Upper lobe of left lung (tissue), 6 donors: Measurements from ENCODE around the gene TPRN. TPM values are rescaled to one million over a fixed set of nuclear protein-coding genes. Genes with fewer than 3 reads are reported as not detected.
A peak's percentile ranks its signal among the peaks of the same experiment; 100 is the strongest.

Experiments
- ATAC-seq, 2 donors: fragments of 200-7000 bp; cut with Tn5 transposase; one replicate each; pipeline ENCODE4 v1.9.1; 2022; ENCODE audit warnings: mild to moderate bottlenecking in 2 of 2, moderate library complexity in 2 of 2; ENCODE audit not compliant: low FRiP score in 2 of 2
- DNase-seq, 2 donors: peaks; one replicate each; pipeline ENCODE4 v3.0.0-alpha.2; 2019 to 2020
- H3K27ac ChIP-seq, 4 donors: fragments of 200-600 bp; sonication (generic); one replicate each; pipeline ENCODE4 v1.5.1; 2016 to 2019
- H3K27me3 ChIP-seq, 4 donors: fragments of 200-600 bp; sonication (generic); one replicate each; pipeline ENCODE4 v1.5.1; 2017 to 2019
- H3K36me3 ChIP-seq, 4 donors: fragments of 200-600 bp; sonication (generic); one replicate each; pipeline ENCODE4 v1.5.1; 2016 to 2019
- H3K4me1 ChIP-seq, 4 donors: fragments of 200-600 bp; sonication (generic); one replicate each; pipeline ENCODE4 v1.5.1; 2018 to 2019
- H3K4me3 ChIP-seq, 4 donors: fragments of 200-600 bp; sonication (generic); one replicate each; pipeline ENCODE4 v1.5.1; 2017 to 2019; ENCODE audit warnings: mild to moderate bottlenecking in 2 of 4, moderate library complexity in 1 of 4
- H3K9me3 ChIP-seq, 4 donors: fragments of 200-600 bp; sonication (generic); one replicate each; pipeline ENCODE4 v1.5.1; 2018 to 2019
- EP300 ChIP-seq, 4 donors: sonication (generic); formaldehyde crosslinking; IDR thresholded peaks; one replicate each; pipeline ENCODE4 v1.5.1; 2017; ENCODE audit warnings: antibody characterized with exemption in 4 of 4, control low read depth in 2 of 4
- POLR2A ChIP-seq, 4 donors: fragments of 450-650 bp; IDR thresholded peaks; one replicate each; pipeline ENCODE4 v1.5.1; 2016 to 2017; ENCODE audit warnings: antibody characterized with exemption in 4 of 4, mild to moderate bottlenecking in 2 of 4
- POLR2AphosphoS5 ChIP-seq, 2 donors: sonication (generic); formaldehyde crosslinking; IDR thresholded peaks; one replicate each; pipeline ENCODE4 v1.5.1; 2017; ENCODE audit warnings: antibody characterized with exemption in 2 of 2
- WGBS, 2 donors: methylation state at CpG; one replicate each; pipeline ENCODE4 v1.1.5; 2017 to 2018; 5-methylcytosine and 5-hydroxymethylcytosine counted together
- total RNA-seq, 6 donors: library from RNA; depleted of rRNA in 4 of 6; stranded (reverse); fragments of >200 nt in 4 of 6; gene quantifications; one replicate each; pipeline versions ENCODE4 v1.1.0 to v1.2.1, GENCODE V29; 2016 to 2021
- TF ChIP-seq, protein P1 (sequence below), 6 experiments: fragments of 450-650 bp in 4 of 6; fragments of 200-600 bp in 2 of 6; sonication (generic) in 2 of 6; IDR thresholded peaks; one replicate each; pipeline ENCODE4 v1.5.1; 2016 to 2019; ENCODE audit warnings: antibody characterized with exemption in 6 of 6
- donor health status: DM: no; HTN: no; CAD: no; lungs with moderate emphysema.
- donor health status: DM: no; HTN: yes; CAD: no; lungs with severe emphysema.

TPRN gene
- total RNA-seq, 6 donors from 2014 or later = 18.9 to 33.1 (median 27.1) TPM

DNA sequence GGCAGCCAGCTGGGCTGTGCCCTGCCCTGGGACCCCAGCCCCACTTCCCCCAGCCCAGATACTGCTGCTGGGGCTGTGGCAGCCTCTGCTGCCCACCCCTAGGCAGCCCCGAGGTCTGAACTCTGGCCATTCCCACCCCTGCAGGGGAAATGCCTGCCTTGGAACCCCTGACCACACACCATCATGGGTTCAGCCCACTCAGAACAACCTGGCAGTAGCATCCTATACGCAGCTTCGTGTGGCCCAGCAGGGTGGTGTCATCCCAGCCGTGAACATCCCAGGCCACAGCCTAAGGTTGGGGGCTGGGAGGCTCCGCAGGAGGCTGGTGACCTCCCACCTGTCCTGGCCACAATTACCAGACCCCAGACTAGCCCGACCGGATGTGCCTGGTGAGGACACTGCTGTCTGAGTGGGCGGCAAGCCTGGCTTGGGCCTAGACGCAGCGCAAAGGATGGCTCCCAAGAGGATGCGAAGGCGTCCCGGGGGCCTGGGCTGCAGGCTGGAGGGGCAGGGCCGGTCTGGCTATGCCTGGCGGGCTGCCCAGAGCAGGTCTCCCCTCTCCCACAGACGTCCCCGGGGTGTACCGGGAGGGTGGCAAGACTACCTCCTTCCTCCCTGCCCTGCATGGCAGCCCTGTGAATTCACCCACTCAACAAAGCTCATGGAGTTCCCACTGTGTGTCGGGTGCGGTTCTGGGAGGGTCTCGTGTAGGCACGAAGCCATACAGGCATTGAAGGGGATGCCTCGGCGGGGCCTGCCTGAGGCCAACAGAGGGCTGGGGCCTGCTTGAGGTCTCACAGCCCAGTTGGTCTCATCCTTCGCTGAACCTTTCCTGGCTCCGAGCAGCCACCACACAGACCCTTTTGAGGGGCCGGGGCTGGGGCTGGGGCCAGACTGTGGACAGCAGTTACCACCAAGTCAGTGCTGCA, 28.7 kb upstream of the TPRN start:
- Histone ChIP-seq H3K4me3 (no peak overlapping the region), H3K27me3 (peaks cover 0 to 34% (median 2%) of the 10 kb centered on the region in 4 donors), H3K9me3 (no peaks in the 10 kb centered on the region), H3K4me1 (peaks cover 3 to 33% (median 23%) of the 10 kb centered on the region in 4 donors), H3K36me3 (no peaks in the 10 kb centered on the region), H3K27ac (no peak overlapping the region)
- ATAC-seq (no peak), DNase-seq (peak in 1 of 2 donors; percentile 75)
- TF ChIP-seq POLR2A (IDR thresholded peaks at IDR 0.05) (no peak), POLR2AphosphoS5 (IDR thresholded peaks at IDR 0.05) (no peak), EP300 (IDR thresholded peaks at IDR 0.05) (no peak)
- TF ChIP-seq, protein P1, sequence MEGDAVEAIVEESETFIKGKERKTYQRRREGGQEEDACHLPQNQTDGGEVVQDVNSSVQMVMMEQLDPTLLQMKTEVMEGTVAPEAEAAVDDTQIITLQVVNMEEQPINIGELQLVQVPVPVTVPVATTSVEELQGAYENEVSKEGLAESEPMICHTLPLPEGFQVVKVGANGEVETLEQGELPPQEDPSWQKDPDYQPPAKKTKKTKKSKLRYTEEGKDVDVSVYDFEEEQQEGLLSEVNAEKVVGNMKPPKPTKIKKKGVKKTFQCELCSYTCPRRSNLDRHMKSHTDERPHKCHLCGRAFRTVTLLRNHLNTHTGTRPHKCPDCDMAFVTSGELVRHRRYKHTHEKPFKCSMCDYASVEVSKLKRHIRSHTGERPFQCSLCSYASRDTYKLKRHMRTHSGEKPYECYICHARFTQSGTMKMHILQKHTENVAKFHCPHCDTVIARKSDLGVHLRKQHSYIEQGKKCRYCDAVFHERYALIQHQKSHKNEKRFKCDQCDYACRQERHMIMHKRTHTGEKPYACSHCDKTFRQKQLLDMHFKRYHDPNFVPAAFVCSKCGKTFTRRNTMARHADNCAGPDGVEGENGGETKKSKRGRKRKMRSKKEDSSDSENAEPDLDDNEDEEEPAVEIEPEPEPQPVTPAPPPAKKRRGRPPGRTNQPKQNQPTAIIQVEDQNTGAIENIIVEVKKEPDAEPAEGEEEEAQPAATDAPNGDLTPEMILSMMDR (IDR thresholded peaks at IDR 0.05) = no peak
- 71 to 77% methylated on average over 10 to 24 of the region's 27 CpGs for WGBS, 2 donors

DNA sequence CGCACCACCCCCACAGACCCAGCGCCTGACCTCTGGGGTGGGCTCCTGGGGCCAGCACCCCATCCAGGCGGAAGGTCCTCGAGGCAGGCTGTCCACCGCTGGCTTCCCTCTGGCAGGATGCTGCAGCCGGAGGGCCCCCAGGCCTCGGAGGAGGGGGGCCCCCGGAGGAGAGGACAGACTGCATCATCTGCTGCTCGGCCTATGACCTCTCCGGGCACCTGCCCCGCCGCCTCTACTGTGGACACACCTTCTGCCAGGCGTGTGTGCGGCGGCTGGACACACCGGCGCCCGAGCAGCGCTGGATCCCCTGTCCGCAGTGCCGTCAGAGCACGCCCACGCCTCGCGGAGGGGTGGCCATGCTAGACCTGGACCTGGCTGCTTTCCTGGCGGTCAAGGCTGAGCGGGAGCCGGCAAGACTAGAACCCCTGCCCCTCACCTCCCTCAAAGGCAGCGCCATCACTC, 28.0 kb upstream of the TPRN start:
- Histone ChIP-seq H3K9me3 (no peaks in the 10 kb centered on the region), H3K36me3 (no peaks in the 10 kb centered on the region), H3K27ac (no peak overlapping the region), H3K4me3 (no peak overlapping the region), H3K4me1 (peaks cover 8 to 39% (median 28%) of the 10 kb centered on the region in 4 donors), H3K27me3 (peaks cover 0 to 27% (median 1%) of the 10 kb centered on the region in 4 donors)
- DNase-seq (peak in 1 of 2 donors; percentile 83), ATAC-seq (no peak)
- WGBS, 2 donors = 52% methylated on average over 28 of the region's 29 CpGs; no CpG with 5 or more reads in 1 of the 2 donors
- TF ChIP-seq EP300 (IDR thresholded peaks at IDR 0.05) (no peak), POLR2AphosphoS5 (IDR thresholded peaks at IDR 0.05) (no peak), POLR2A (IDR thresholded peaks at IDR 0.05) (no peak)
- TF ChIP-seq, protein P1 (IDR thresholded peaks at IDR 0.05) = no peak

DNA sequence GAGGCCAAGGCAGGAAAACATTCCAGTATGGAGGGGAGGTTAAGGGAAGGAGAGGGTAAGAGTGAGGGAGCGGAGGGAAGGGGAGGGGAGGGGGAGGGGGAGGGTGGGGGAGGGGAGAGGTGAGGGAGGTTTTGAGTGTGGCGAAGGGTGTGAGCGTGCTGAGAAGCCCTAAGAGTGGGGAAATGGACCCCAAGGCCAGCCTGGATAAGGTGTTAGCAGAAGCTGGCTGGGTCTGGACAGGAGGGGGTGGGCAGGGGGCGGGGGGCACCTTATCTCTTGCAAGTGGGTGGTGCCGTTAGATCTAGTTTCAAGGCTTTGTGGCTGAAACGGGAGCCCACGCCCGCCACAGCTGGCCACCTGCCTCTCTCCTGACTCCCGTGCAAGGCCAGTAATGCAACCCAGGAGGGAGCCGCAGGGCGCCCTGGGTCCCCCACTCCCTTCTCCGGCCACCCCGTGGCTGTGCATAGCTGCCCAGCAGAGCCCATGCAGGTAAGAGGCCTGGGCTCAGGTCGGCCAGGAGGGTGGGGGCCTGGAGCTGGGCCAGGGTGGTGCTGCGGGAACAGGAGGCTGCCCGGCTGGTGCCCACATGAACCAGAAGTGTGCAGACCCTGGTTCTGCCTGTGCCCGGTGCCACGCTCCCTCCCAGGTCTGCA, 27.4 kb upstream of the TPRN start:
- ATAC-seq = no peak
- Histone ChIP-seq H3K4me3 (no peak overlapping the region), H3K27ac (peak overlapping the region in 1 of 4 donors; percentile 85), H3K36me3 (no peaks in the 10 kb centered on the region), H3K27me3 (peaks cover 0 to 24% (median 1%) of the 10 kb centered on the region in 4 donors), H3K9me3 (no peaks in the 10 kb centered on the region), H3K4me1 (peaks cover 9 to 41% (median 30%) of the 10 kb centered on the region in 4 donors)
- DNase-seq = peak in 1 of 2 donors; percentile 76
- 25 to 28% methylated on average over 6 to 11 of the region's 18 CpGs for WGBS, 2 donors
- no peak for TF ChIP-seq POLR2A (IDR thresholded peaks at IDR 0.05)
- no peak for TF ChIP-seq EP300 (IDR thresholded peaks at IDR 0.05)
- TF ChIP-seq POLR2AphosphoS5 (IDR thresholded peaks at IDR 0.05) = no peak

DNA sequence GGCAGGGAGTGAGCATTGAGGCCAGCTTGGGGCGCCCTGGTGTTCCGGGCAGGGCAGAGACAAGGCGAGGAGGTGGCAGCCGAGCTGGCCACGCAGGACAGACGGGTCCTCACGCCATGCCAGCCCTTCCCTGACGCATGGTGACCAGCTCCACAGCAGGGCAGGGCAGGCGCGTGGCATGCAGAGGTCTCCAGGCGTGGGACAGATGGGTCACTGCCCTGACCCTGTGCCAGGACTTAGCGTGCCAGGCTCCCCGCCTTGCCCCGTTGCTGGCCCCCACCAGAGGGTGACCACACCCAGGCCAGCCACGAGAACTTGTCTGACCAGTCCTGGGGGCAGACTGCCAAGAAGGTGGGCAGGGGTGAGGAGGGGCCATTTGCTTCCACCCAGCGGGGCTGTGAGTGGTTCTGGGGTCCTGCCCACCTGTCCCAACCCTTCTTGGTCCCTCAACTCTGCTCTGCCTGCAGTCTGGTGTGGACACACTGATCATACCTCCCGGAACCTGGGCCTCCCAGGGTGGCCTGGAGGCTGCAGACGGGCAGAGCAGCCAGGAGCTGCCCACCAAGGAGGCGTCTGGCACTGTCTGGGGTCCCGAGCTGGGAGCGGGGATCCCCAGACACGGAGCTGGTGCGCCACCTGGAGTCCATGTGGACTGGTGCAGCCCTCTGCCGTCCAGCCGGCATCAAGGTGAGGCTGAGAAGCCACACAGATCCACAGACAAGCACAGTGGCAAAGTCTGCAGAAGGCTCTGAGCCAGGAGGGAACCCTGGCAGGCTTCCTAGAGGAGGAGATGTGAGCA, 26.7 kb upstream of the TPRN start, which contains the start of gene RNF224:
TSS of gene RNF224 (plus strand) at position 449 of the 799 bp plus-strand sequence. CDS start 834 bp downstream, outside the sequence.
- WGBS, 2 donors = 20 to 35% methylated on average over 6 to 24 of the region's 25 CpGs
- Histone ChIP-seq H3K36me3 (no peaks in the 10 kb centered on the region), H3K27ac (peak within 1 kb of the TSS; percentile 66 to 85 (median 72)), H3K4me3 (no peak within 1 kb of the TSS), H3K27me3 (peaks cover 0 to 24% (median 1%) of the 10 kb centered on the region in 4 donors), H3K4me1 (peaks cover 16 to 49% (median 37%) of the 10 kb centered on the region in 4 donors), H3K9me3 (no peaks in the 10 kb centered on the region)
- peak; percentile 59 to 84 for ATAC-seq
- peak in 1 of 4 donors; percentile 58 for TF ChIP-seq EP300 (IDR thresholded peaks at IDR 0.05)
- peak in 1 of 4 donors; percentile 57 for TF ChIP-seq POLR2A (IDR thresholded peaks at IDR 0.05)
- TF ChIP-seq, protein P1 (IDR thresholded peaks at IDR 0.05) = peak; percentile 91 to 98 (median 96)
- peak; percentile 52 to 61 for TF ChIP-seq POLR2AphosphoS5 (IDR thresholded peaks at IDR 0.05)
- DNase-seq = peak; percentile 89 to 92
